GM12878 (cell line): Measurements from ENCODE around the gene MEF2D. TPM values are rescaled to one million over a fixed set of nuclear protein-coding genes. Genes with fewer than 3 reads are reported as not detected.

Experiments
- ATAC-seq: fragments of 200-7000 bp; cut with Tn5 transposase; 3 replicates; pipeline ENCODE4 v1.9.1; 2020; ENCODE audit warnings: mild to moderate bottlenecking, moderate library complexity
- BruUV-seq: library from RNA; stranded (reverse); fragments of 400-500 nt; replicated peaks from 2 replicates; lab custom pipeline; 2021; lab: Mats Ljungman, UMichigan
- CTCF ChIA-PET: fragments of 300-600 bp; sonication (Branson Sonifier 250); formaldehyde crosslinking; extraction: SDS; loops from one replicate; lab custom pipeline; 2021; ENCODE audit warnings: inconsistent platforms; lab: Yijun Ruan, JAX
- POLR2A ChIA-PET: fragments of 350-600 bp; formaldehyde crosslinking; extraction: SDS; loops from one replicate; lab custom pipeline; 2021; ENCODE audit warnings: inconsistent platforms; lab: Charles Lee
- RAD21 ChIA-PET: fragments of 300-600 bp; sonication (Branson Sonifier 250); formaldehyde crosslinking; loops from one replicate; lab custom pipeline; 2023; ENCODE audit warnings: antibody characterized with exemption; ENCODE audit not compliant: unreplicated experiment; lab: Charles Lee
- SMC1A ChIA-PET: fragments of 300-600 bp; sonication (Branson Sonifier 250); formaldehyde crosslinking; loops from one replicate; lab custom pipeline; 2023; ENCODE audit not compliant: unreplicated experiment, uncharacterized antibody; lab: Charles Lee
- DNase-seq: peaks from one replicate; pipeline ENCODE4 v3.0.0-alpha.2; 2011; ENCODE audit warnings: low read depth, low spot score
- FAIRE-seq: peaks from 3 replicates; lab custom pipeline; 2011; peaks lifted over from hg19 to GRCh38; lab: Jason Lieb, UNC
- H2AFZ ChIP-seq: 2 replicates; pipeline ENCODE4 v1.6.0; 2011; ENCODE audit warnings: low read depth, low read length, control low read depth; ENCODE audit not compliant: control insufficient read depth
- H3K27ac ChIP-seq: 2 replicates; pipeline ENCODE4 v1.5.1; 2011; ENCODE audit warnings: control low read depth; ENCODE audit not compliant: control insufficient read depth, insufficient read depth
- H3K27me3 ChIP-seq, 2 experiments: replicated peaks in 1 of 2; 2 replicates each; pipeline versions ENCODE4 v1.6.0 to v1.6.1; 2011; ENCODE audit warnings: low read length in 1 of 2; ENCODE audit not compliant: control insufficient read depth in 2 of 2, insufficient read depth in 2 of 2
- H3K36me3 ChIP-seq, 2 experiments: 2 replicates each; pipeline ENCODE4 v1.5.1; 2011; ENCODE audit warnings: low read length in 1 of 2; ENCODE audit not compliant: control insufficient read depth in 2 of 2, insufficient read depth in 2 of 2
- H3K4me1 ChIP-seq: 2 replicates; pipeline ENCODE4 v1.6.1; 2011; ENCODE audit warnings: mild to moderate bottlenecking, low read length, moderate library complexity, mixed read lengths; ENCODE audit not compliant: control insufficient read depth, insufficient read depth
- H3K4me2 ChIP-seq: 2 replicates; pipeline ENCODE4 v1.6.0; 2011; ENCODE audit warnings: control low read depth; ENCODE audit not compliant: control insufficient read depth, insufficient read depth
- H3K4me3 ChIP-seq: fragments of 200-600 bp; sonication (generic); 2 replicates; pipeline ENCODE4 v1.5.1; 2016
- H3K79me2 ChIP-seq: 2 replicates; pipeline ENCODE4 v1.6.0; 2011; ENCODE audit warnings: low read length; ENCODE audit not compliant: control insufficient read depth, insufficient read depth
- H3K9ac ChIP-seq: 2 replicates; pipeline ENCODE4 v1.8.0; 2011; ENCODE audit warnings: low read length, control low read depth, mixed read lengths; ENCODE audit not compliant: control insufficient read depth, insufficient read depth
- H3K9me3 ChIP-seq: replicated peaks from 3 replicates; pipeline ENCODE4 v1.5.1; 2011; ENCODE audit warnings: mild to moderate bottlenecking, low read length; ENCODE audit not compliant: control insufficient read depth, insufficient read depth
- H4K20me1 ChIP-seq: 2 replicates; pipeline ENCODE4 v1.6.0; 2011; ENCODE audit not compliant: control insufficient read depth, insufficient read depth
- DPF2 ChIP-seq: fragments of 450-650 bp; IDR thresholded peaks from 2 replicates; pipeline ENCODE4 v1.6.1; 2017; ENCODE audit warnings: mild to moderate bottlenecking
- EZH2 ChIP-seq: IDR thresholded peaks from 2 replicates; pipeline ENCODE4 v1.6.1; 2012; ENCODE audit warnings: low read depth, mild to moderate bottlenecking, control low read depth, inconsistent platforms, low read length, borderline replicate concordance; ENCODE audit not compliant: control insufficient read depth
- IRF3 ChIP-seq: fragments of 450-650 bp; IDR thresholded peaks from 2 replicates; pipeline ENCODE4 v1.6.1; 2014; ENCODE audit warnings: mild to moderate bottlenecking
- NR2C2 ChIP-seq: IDR thresholded peaks from 2 replicates; pipeline ENCODE4 v1.6.1; 2011; ENCODE audit warnings: borderline replicate concordance, low read depth; ENCODE audit not compliant: control insufficient read depth, insufficient read length
- PML ChIP-seq: IDR thresholded peaks from 2 replicates; pipeline ENCODE4 v1.6.1; 2012; ENCODE audit warnings: low read length, inconsistent platforms
- RUNX3 ChIP-seq: IDR thresholded peaks from 2 replicates; pipeline ENCODE4 v1.6.1; 2012; ENCODE audit warnings: low read length, inconsistent platforms
- STAT3 ChIP-seq: IDR thresholded peaks from 2 replicates; pipeline ENCODE4 v1.6.1; 2011; ENCODE audit warnings: low read depth, low read length, improper control_type of control experiment
- WRNIP1 ChIP-seq: IDR thresholded peaks from 2 replicates; pipeline ENCODE4 v1.6.1; 2011; ENCODE audit warnings: low read depth, low read length, improper control_type of control experiment, borderline replicate concordance
- ZBTB33 ChIP-seq: fragments of 450-650 bp; IDR thresholded peaks from 2 replicates; pipeline ENCODE4 v1.6.1; 2017; ENCODE audit warnings: mild to moderate bottlenecking
- ZNF207 ChIP-seq: fragments of 450-650 bp; IDR thresholded peaks from 2 replicates; pipeline ENCODE4 v1.6.1; 2014; ENCODE audit warnings: antibody characterized with exemption, mild to moderate bottlenecking, borderline replicate concordance
- ZZZ3 ChIP-seq: IDR thresholded peaks from 2 replicates; pipeline ENCODE4 v1.6.1; 2011; ENCODE audit warnings: low read depth; ENCODE audit not compliant: control insufficient read depth, insufficient read length
- WGBS: methylation state at CpG from one replicate; pipeline ENCODE4 v1.1.6; 2016; ENCODE audit warnings: low lambda C conversion rate; ENCODE audit not compliant: insufficient replicate concordance, insufficient coverage; ENCODE audit errors: missing lambda C conversion rate; 5-methylcytosine and 5-hydroxymethylcytosine counted together
- in situ Hi-C: fragments of 300-500 bp; cut with MboI; formaldehyde crosslinking; loops from 9 replicates; pipeline ENCODE4 v1.14.3; 2018; ENCODE audit warnings: mixed read lengths
- intact Hi-C: fragments of 100-400 bp; cut with micrococcal nuclease; formaldehyde crosslinking; loops from one replicate; pipeline ENCODE4 v1.14.2; 2022; ENCODE audit not compliant: unreplicated experiment
- polyA plus RNA-seq, 11 experiments: library from polyadenylated mRNA; depleted of rRNA in 4 of 11; unstranded in 6 of 11; stranded (reverse) in 5 of 11; fragments of >200 nt; fragmentation: Nextera tagmentation in 4 of 11; fragmentation: Illumina TruSeq in 1 of 11; extraction: Ambion mirVana in 4 of 11; extraction: Trizol in 1 of 11; gene quantifications; 1 replicate in 1 of 11; 2 replicates in 10 of 11; pipeline versions ENCODE4 v1.2.1 to v1.2.3, GENCODE V29; 2011 to 2016; ENCODE audit warnings: inconsistent platforms in 2 of 11, missing spikeins in 2 of 11, low read depth in 1 of 11
- total RNA-seq, 4 experiments: library from RNA; depleted of rRNA in 3 of 4; stranded (reverse); fragments of >200 nt in 3 of 4; fragmentation: Illumina TruSeq in 1 of 4; extraction: Trizol in 1 of 4; gene quantifications; 2 replicates each; pipeline versions ENCODE4 v1.2.1 to v1.2.3, GENCODE V29; 2013 to 2021

The MEF2D gene
- total and polyA plus RNA-seq, 10 of the 15 experiments (the other 5 are each of a cell fraction or from before 2014, with no cell fraction given) = 0.61 to 53.0 (median 15.2) TPM

GRCh38 chr1:156540955-156541354, 40.4 kb upstream of the MEF2D start:
- no peak overlapping the region for H3K27ac ChIP-seq
- FAIRE-seq (no peak), ATAC-seq (no peak), DNase-seq (no peak)
- H3K79me2 ChIP-seq = no peaks in the 10 kb centered on the region
- POLR2A ChIA-PET = interaction anchor here (0.6 to 1.0 kb wide), 3 partner anchors 8 to 82 kb away, joined by 3 to 4 read pairs (median 3); no protein-coding TSS in a partner anchor
- H3K9ac ChIP-seq = no peak overlapping the region
- H3K4me2 ChIP-seq = no peak overlapping the region
- BruUV-seq = no TSS peak
- in situ Hi-C loops (no loop called here), intact Hi-C loops (no loop called here)
- H4K20me1 ChIP-seq = no peaks in the 10 kb centered on the region
- no peak for TF ChIP-seq ZBTB33
- no peak for TF ChIP-seq EZH2
- TF ChIP-seq NR2C2 = no peak
- no peak for TF ChIP-seq WRNIP1
- TF ChIP-seq RUNX3 = no peak
- no peak for TF ChIP-seq ZZZ3
- no peak for TF ChIP-seq DPF2
- TF ChIP-seq STAT3 = no peak
- no peak for TF ChIP-seq IRF3
- TF ChIP-seq ZNF207 = no peak
- TF ChIP-seq PML = no peak
- no peak overlapping the region for H3K4me3 ChIP-seq
- H3K4me1 ChIP-seq = no peaks in the 10 kb centered on the region
- CTCF ChIA-PET = interaction anchor here (1.1 to 1.9 kb wide), 2 partner anchors 15 to 60 kb away, joined by 3 to 6 read pairs; no protein-coding TSS in a partner anchor
- H3K27me3 ChIP-seq = no peaks in the 10 kb centered on the region
- WGBS = 60% methylated on average over 2 of the region's 2 CpGs
- no peak overlapping the region for H2AFZ ChIP-seq
- H3K36me3 ChIP-seq = no peaks in the 10 kb centered on the region
- RAD21 ChIA-PET = interaction anchor here (0.8 kb wide), 1 partner anchor 155 kb away, joined by 3 read pairs; no protein-coding TSS in a partner anchor
- SMC1A ChIA-PET = interaction anchor here (1.0 to 1.4 kb wide), 2 partner anchors 91 to 154 kb away, joined by 3 to 4 read pairs; no protein-coding TSS in a partner anchor
- no peaks in the 10 kb centered on the region for H3K9me3 ChIP-seq
